Measurements from ENCODE around the gene ADCY2. TPM values are rescaled to one million over a fixed set of nuclear protein-coding genes. Genes with fewer than 3 reads are reported as not detected.

ADCY2 gene
- total RNA-seq, 1 donor from 2014 or later: 4.5 TPM

DNA sequence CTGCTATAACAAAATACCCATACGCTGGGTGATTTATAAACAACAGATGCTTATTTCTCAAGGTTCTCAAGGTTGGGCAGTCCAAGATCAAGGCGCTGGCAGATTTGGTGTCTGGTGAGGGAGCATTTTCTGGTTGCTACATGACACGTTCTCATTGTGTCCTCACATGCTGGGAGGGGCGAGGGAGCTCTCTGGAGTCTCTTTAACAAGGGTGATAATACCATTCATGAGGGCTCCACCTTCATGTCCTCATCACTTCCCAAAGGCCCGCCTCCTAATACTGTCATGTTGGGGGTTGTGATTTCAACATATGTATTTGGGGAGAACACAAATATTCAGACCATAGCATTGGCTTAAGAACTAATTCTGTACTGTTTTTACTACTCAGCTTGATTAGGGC is 450.4 kb downstream of the ADCY2 start:
- Mint-ChIP-seq H3K36me3 (ENCODE audit: insufficient read depth) (no peaks in the 10 kb centered on the region), H3K9me3 (ENCODE audit: low read depth) (peaks cover 4% of the 10 kb centered on the region), H3K4me1 (ENCODE audit: low read depth) (peaks cover 2% of the 10 kb centered on the region), H3K4me3 (ENCODE audit: low read depth) (no peak overlapping the region), H3K27me3 (peaks cover 21% of the 10 kb centered on the region), H3K27ac (no peak overlapping the region)
- no peak for TF ChIP-seq CTCF (IDR thresholded peaks at IDR 0.05; ENCODE audit: unreplicated experiment)
- no peak for DNase-seq (ENCODE audit: low spot score, unreplicated experiment)

GRCh38 chr5:7848296-7848695 is 452.4 kb downstream of the ADCY2 start:
- H3K4me3 Mint-ChIP-seq (ENCODE audit: low read depth): no peak overlapping the region
- TF ChIP-seq CTCF (IDR thresholded peaks at IDR 0.05; ENCODE audit: unreplicated experiment): no peak
- H3K27me3 Mint-ChIP-seq: peaks cover 21% of the 10 kb centered on the region
- H3K9me3 Mint-ChIP-seq (ENCODE audit: low read depth): no peaks in the 10 kb centered on the region
- H3K27ac Mint-ChIP-seq: no peak overlapping the region
- no peak for DNase-seq (ENCODE audit: low spot score, unreplicated experiment)
- no peaks in the 10 kb centered on the region for H3K36me3 Mint-ChIP-seq (ENCODE audit: insufficient read depth)
- H3K4me1 Mint-ChIP-seq (ENCODE audit: low read depth): peaks cover 14% of the 10 kb centered on the region

DNA sequence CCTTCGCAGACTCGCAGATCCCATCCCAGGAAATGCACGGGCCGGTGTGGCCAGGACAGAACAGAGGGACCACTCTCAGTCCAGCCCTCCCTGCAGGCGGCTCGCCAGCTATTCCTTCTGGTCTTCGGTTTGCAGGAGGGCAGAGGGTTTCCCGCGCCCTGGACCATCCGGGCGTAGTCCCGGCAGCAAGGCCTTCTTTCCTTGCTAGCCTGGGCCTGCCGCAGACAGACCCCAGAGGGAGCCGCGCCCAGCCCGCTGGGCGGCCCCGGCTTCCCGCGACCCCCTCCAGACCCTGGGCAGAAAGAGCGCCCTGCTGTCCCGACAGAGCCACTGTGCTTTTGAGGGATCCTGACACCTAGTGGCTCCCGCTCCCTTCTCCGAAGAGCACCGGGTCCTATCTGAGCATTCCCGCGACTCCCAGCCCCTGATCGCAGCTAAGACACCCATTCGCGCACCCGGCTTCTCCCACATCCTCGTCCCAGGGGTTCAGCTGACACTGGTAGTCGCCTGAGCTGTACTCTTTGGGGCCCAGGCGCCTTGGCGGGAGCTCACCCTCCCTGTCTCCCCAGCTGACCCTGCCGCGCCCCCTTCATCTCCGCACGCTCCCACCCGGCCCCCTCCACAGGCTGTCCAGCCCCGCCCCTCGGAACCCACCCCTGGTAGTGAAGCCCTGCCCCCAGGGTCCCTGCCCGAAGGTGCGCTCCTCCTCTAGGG is 453.9 kb downstream of the ADCY2 start:
- Mint-ChIP-seq H3K4me1 (ENCODE audit: low read depth) (peaks cover 14% of the 10 kb centered on the region), H3K36me3 (ENCODE audit: insufficient read depth) (peaks cover 2% of the 10 kb centered on the region), H3K4me3 (ENCODE audit: low read depth) (peak overlapping the region; percentile 83), H3K9me3 (ENCODE audit: low read depth) (no peaks in the 10 kb centered on the region), H3K27ac (peak overlapping the region; percentile 79), H3K27me3 (peaks cover 14% of the 10 kb centered on the region)
- peak; percentile 43 for TF ChIP-seq CTCF (IDR thresholded peaks at IDR 0.05; ENCODE audit: unreplicated experiment)
- DNase-seq (ENCODE audit: low spot score, unreplicated experiment): no peak

GRCh38 chr5:7850395-7851239 is 454.7 kb downstream of the ADCY2 start, which contains the start of gene CFAP90:
CFAP90 (minus strand) TSS chr5:7851133; CDS start chr5:7851021, 112 bp downstream.
- Mint-ChIP-seq H3K4me1 (ENCODE audit: low read depth) (peaks cover 14% of the 10 kb centered on the region), H3K27me3 (peaks cover 11% of the 10 kb centered on the region)

More at GRCh38 chr5:7850395-7851239, 454.7 kb downstream of the ADCY2 start, which contains the start of gene CFAP90:
- Mint-ChIP-seq H3K27ac (peak within 1 kb of the TSS; percentile 90), H3K4me3 (ENCODE audit: low read depth) (peak within 1 kb of the TSS; percentile 88), H3K36me3 (ENCODE audit: insufficient read depth) (peaks cover 2% of the 10 kb centered on the region), H3K9me3 (ENCODE audit: low read depth) (no peaks in the 10 kb centered on the region)
- peak; percentile 81 for DNase-seq (ENCODE audit: low spot score, unreplicated experiment)
- peak; percentile 66 for TF ChIP-seq CTCF (IDR thresholded peaks at IDR 0.05; ENCODE audit: unreplicated experiment)
